H9 (cell line): Measurements from ENCODE around the gene TSPAN1. TPM values are rescaled to one million over a fixed set of nuclear protein-coding genes. Genes with fewer than 3 reads are reported as not detected.

ENCODE experiments used
- DNase-seq: peaks from one replicate; pipeline ENCODE4 v3.0.0-alpha.2; 2017
- H2AFZ ChIP-seq: one replicate; pipeline ENCODE4 v1.6.1; 2013; ENCODE audit warnings: mild to moderate bottlenecking, low read length, control low read depth, moderate library complexity
- H2AK5ac ChIP-seq: 2 replicates; pipeline ENCODE4 v1.6.1; 2013; ENCODE audit warnings: low read length, control low read depth, mixed read lengths; ENCODE audit not compliant: insufficient read length
- H2BK120ac ChIP-seq: one replicate; pipeline ENCODE4 v1.6.1; 2013; ENCODE audit warnings: low read depth, mild to moderate bottlenecking, low read length, control low read depth, inconsistent platforms; ENCODE audit not compliant: poor library complexity, severe bottlenecking
- H2BK12ac ChIP-seq: 2 replicates; pipeline ENCODE4 v1.6.1; 2013; ENCODE audit warnings: low read length, control low read depth, mixed read lengths, low read depth; ENCODE audit not compliant: insufficient read length
- H2BK15ac ChIP-seq: 2 replicates; pipeline ENCODE4 v1.6.1; 2013; ENCODE audit warnings: low read depth, low read length, control low read depth
- H2BK20ac ChIP-seq: one replicate; pipeline ENCODE4 v1.6.1; 2013; ENCODE audit warnings: low read depth, mild to moderate bottlenecking, low read length, control low read depth, inconsistent platforms; ENCODE audit not compliant: poor library complexity, severe bottlenecking
- H2BK5ac ChIP-seq: 2 replicates; pipeline ENCODE4 v1.6.1; 2013; ENCODE audit warnings: low read length, control low read depth, mixed read lengths; ENCODE audit not compliant: insufficient read length
- H3K14ac ChIP-seq: 2 replicates; pipeline ENCODE4 v1.6.1; 2013; ENCODE audit warnings: low read length, control low read depth; ENCODE audit not compliant: insufficient read depth
- H3K18ac ChIP-seq: 2 replicates; pipeline ENCODE4 v1.6.1; 2013; ENCODE audit warnings: low read depth, mild to moderate bottlenecking, mixed read lengths, low read length, control low read depth; ENCODE audit not compliant: insufficient read length
- H3K23ac ChIP-seq: 2 replicates; pipeline ENCODE4 v1.6.1; 2013; ENCODE audit warnings: low read length, control low read depth, mixed read lengths, low read depth; ENCODE audit not compliant: insufficient read length
- H3K23me2 ChIP-seq: 2 replicates; pipeline ENCODE4 v1.6.1; 2013; ENCODE audit warnings: low read depth, mild to moderate bottlenecking, mixed read lengths, low read length, control low read depth; ENCODE audit not compliant: insufficient read length, poor library complexity, severe bottlenecking
- H3K27ac ChIP-seq: 2 replicates; pipeline ENCODE4 v1.5.1; 2013; ENCODE audit warnings: low read length, control low read depth, mixed read lengths, low read depth; ENCODE audit not compliant: insufficient read length
- H3K27me3 ChIP-seq: 2 replicates; pipeline ENCODE4 v1.6.1; 2013; ENCODE audit warnings: low read length, control low read depth, inconsistent platforms; ENCODE audit not compliant: insufficient read depth
- H3K4ac ChIP-seq: 2 replicates; pipeline ENCODE4 v1.6.1; 2013; ENCODE audit warnings: low read depth, mild to moderate bottlenecking, control low read depth, inconsistent platforms, low read length, moderate library complexity
- H3K4me1 ChIP-seq: 2 replicates; pipeline ENCODE4 v1.6.1; 2013; ENCODE audit warnings: low read length, control low read depth, inconsistent platforms; ENCODE audit not compliant: insufficient read depth
- H3K4me2 ChIP-seq: 2 replicates; pipeline ENCODE4 v1.6.1; 2013; ENCODE audit warnings: low read length, control low read depth, mixed read lengths; ENCODE audit not compliant: insufficient read length, insufficient read depth
- H3K56ac ChIP-seq: 2 replicates; pipeline ENCODE4 v1.6.1; 2013; ENCODE audit warnings: low read depth, mild to moderate bottlenecking, mixed read lengths, low read length, control low read depth; ENCODE audit not compliant: insufficient read length
- H3K79me1 ChIP-seq: 2 replicates; pipeline ENCODE4 v1.6.1; 2013; ENCODE audit warnings: low read depth, mild to moderate bottlenecking, moderate library complexity, low read length, control low read depth, inconsistent platforms; ENCODE audit not compliant: insufficient read depth, poor library complexity, severe bottlenecking
- H3K79me2 ChIP-seq: 2 replicates; pipeline ENCODE4 v1.6.1; 2013; ENCODE audit warnings: low read length, control low read depth, inconsistent platforms; ENCODE audit not compliant: insufficient read depth
- H3K9ac ChIP-seq: 2 replicates; pipeline ENCODE4 v1.6.1; 2013; ENCODE audit warnings: low read length, control low read depth, mixed read lengths; ENCODE audit not compliant: insufficient read length; ENCODE audit errors: extremely low read depth
- H3K9me3 ChIP-seq: one replicate; pipeline ENCODE4 v1.6.1; 2013; ENCODE audit warnings: low read depth, low read length, inconsistent platforms; ENCODE audit not compliant: control insufficient read depth
- H3T11ph ChIP-seq: one replicate; pipeline ENCODE4 v1.6.1; 2013; ENCODE audit warnings: mild to moderate bottlenecking, low read length, control low read depth, inconsistent platforms
- H4K20me1 ChIP-seq: one replicate; pipeline ENCODE4 v1.6.1; 2013; ENCODE audit not compliant: control insufficient read depth, insufficient read length, insufficient read depth
- H4K5ac ChIP-seq: 2 replicates; pipeline ENCODE4 v1.6.1; 2013; ENCODE audit warnings: low read depth, mild to moderate bottlenecking, mixed read lengths, low read length, control low read depth; ENCODE audit not compliant: insufficient read length
- H4K8ac ChIP-seq: replicated peaks from 2 replicates; pipeline ENCODE4 v1.6.1; 2013; ENCODE audit warnings: low read length, control low read depth, mixed read lengths, low read depth; ENCODE audit not compliant: insufficient read length
- H4K91ac ChIP-seq: 2 replicates; pipeline ENCODE4 v1.6.1; 2013; ENCODE audit warnings: low read depth, mild to moderate bottlenecking, moderate library complexity, mixed read lengths, low read length, control low read depth; ENCODE audit not compliant: insufficient read length
- H3K27ac Mint-ChIP-seq, 3 experiments: 2 replicates in 2 of 3; 3 replicates in 1 of 3; pipeline ENCODE4 v1.8.0; 2020 to 2021; ENCODE audit warnings: mixed read lengths in 3 of 3, mild to moderate bottlenecking in 1 of 3, moderate library complexity in 1 of 3
- H3K27me3 Mint-ChIP-seq: 2 replicates; pipeline ENCODE4 v1.8.0; 2021; ENCODE audit warnings: low read depth, mild to moderate bottlenecking, moderate library complexity, mixed read lengths
- H3K36me3 Mint-ChIP-seq, 3 experiments: 2 replicates in 2 of 3; 3 replicates in 1 of 3; pipeline ENCODE4 v1.8.0; 2020 to 2021; ENCODE audit warnings: low read depth in 3 of 3, mixed read lengths in 3 of 3; ENCODE audit not compliant: insufficient read depth in 1 of 3
- H3K4me1 Mint-ChIP-seq, 2 experiments: 2 replicates each; pipeline ENCODE4 v1.8.0; 2020; ENCODE audit warnings: mixed read lengths in 2 of 2
- H3K4me3 Mint-ChIP-seq, 2 experiments: 2 replicates in 1 of 2; 3 replicates in 1 of 2; pipeline ENCODE4 v1.8.0; 2020 to 2021; ENCODE audit warnings: mild to moderate bottlenecking in 2 of 2, mixed read lengths in 2 of 2, moderate library complexity in 1 of 2
- H3K9me3 Mint-ChIP-seq, 2 experiments: 2 replicates in 1 of 2; 3 replicates in 1 of 2; pipeline ENCODE4 v1.8.0; 2020; ENCODE audit warnings: mild to moderate bottlenecking in 2 of 2, mixed read lengths in 2 of 2, moderate library complexity in 1 of 2
- CTCF ChIP-seq: fragments of 200-600 bp; sonication (generic); conservative IDR thresholded peaks from 3 replicates; pipeline ENCODE4 v1.8.0; 2021; ENCODE audit warnings: antibody characterized with exemption, mild to moderate bottlenecking
- WGBS: extraction: QIAGEN DNeasy Blood & Tissue Kit; methylation state at CpG from one replicate; pipeline ENCODE4 v1.1.7; 2013; ENCODE audit warnings: missing lambda C conversion rate, low lambda C conversion rate, mixed read lengths; ENCODE audit not compliant: insufficient read length; ENCODE audit errors: extremely low coverage; 5-methylcytosine and 5-hydroxymethylcytosine counted together
- total RNA-seq: library from RNA; stranded (reverse); gene quantifications from 2 replicates; pipeline ENCODE4 v1.2.1, GENCODE V29; 2021

The TSPAN1 gene
- total RNA-seq, 1 experiment from 2014 or later, result not detected

GRCh38 chr1:46188295-46189030, 13.6 kb downstream of the TSPAN1 start:
- Histone ChIP-seq H4K91ac (no peak overlapping the region), H4K20me1 (no peaks in the 10 kb centered on the region), H2BK20ac (no peak overlapping the region), H2AFZ (no peak overlapping the region), H3K23ac (no peak overlapping the region), H2BK120ac (no peak overlapping the region), H3K27ac (no peak overlapping the region), H2BK5ac (no peak overlapping the region), H2BK15ac (no peak overlapping the region), H2AK5ac (no peak overlapping the region), H4K5ac (no peak overlapping the region), H3K23me2 (no peaks in the 10 kb centered on the region), H3T11ph (no peak overlapping the region), H3K9ac (no peak overlapping the region), H3K79me1 (no peaks in the 10 kb centered on the region), H3K56ac (no peak overlapping the region), H3K4me1 (no peaks in the 10 kb centered on the region), H4K8ac (no peak overlapping the region), H3K27me3 (no peaks in the 10 kb centered on the region; the same call in 1 of the 2 replicates), H3K18ac (no peak overlapping the region), H3K9me3 (no peaks in the 10 kb centered on the region), H3K79me2 (no peaks in the 10 kb centered on the region), H2BK12ac (no peak overlapping the region), H3K14ac (no peak overlapping the region), H3K4me2 (no peak overlapping the region), H3K4ac (no peak overlapping the region)
- WGBS, result no CpG with 5 or more reads among the region's 6 CpGs
- Mint-ChIP-seq H3K27me3 (no peaks in the 10 kb centered on the region), H3K27ac (no peak overlapping the region), H3K4me3 (no peak overlapping the region), H3K36me3 (peaks cover 18 to 52% (median 40%) of the 10 kb centered on the region in 3 experiments; a peak in 6 of 7 replicates), H3K9me3 (no peaks in the 10 kb centered on the region), H3K4me1 (peaks cover 3 to 7% of the 10 kb centered on the region in 2 experiments; a peak in 3 of 4 replicates)
- peak; percentile 49 for TF ChIP-seq CTCF
- no peak for DNase-seq
